Measurements from ENCODE around the gene CTDSPL.

Gene CTDSPL

DNA sequence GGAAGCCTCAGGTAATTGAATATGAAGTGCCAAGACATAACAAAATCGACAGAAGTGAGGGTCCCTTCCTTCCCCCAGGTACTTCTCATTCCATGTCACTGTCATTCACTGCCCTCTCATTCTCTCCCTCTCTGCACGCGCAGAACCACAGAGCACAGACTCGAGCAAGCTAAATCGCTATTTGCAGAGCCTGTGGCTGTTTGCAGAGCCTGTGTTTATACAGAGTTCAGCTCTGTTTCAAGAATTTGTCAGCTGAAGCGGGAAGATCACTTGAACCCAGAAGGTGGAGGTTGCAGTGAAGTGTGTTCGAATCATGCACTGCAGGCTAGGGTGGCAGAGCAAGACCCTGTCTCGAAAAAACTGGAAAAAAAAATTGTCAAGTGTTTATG, 131.4 kb downstream of the CTDSPL start:
- Mint-ChIP-seq H3K4me1 (peaks cover 32% of the 10 kb centered on the region), H3K27me3 (no peaks in the 10 kb centered on the region), H3K4me3 (no peak overlapping the region), H3K36me3 (peaks cover 12% of the 10 kb centered on the region), H3K27ac (peak overlapping the region; percentile 91), H3K9me3 (no peaks in the 10 kb centered on the region)
- ATAC-seq = no peak

GRCh38 chr3:37993460-37993819, 131.8 kb downstream of the CTDSPL start:
- no peak for ATAC-seq
- peak overlapping the region; percentile 91 for H3K27ac Mint-ChIP-seq
- H3K27me3 Mint-ChIP-seq = no peaks in the 10 kb centered on the region
- H3K36me3 Mint-ChIP-seq = peaks cover 12% of the 10 kb centered on the region
- peaks cover 36% of the 10 kb centered on the region for H3K4me1 Mint-ChIP-seq
- H3K9me3 Mint-ChIP-seq = no peaks in the 10 kb centered on the region
- H3K4me3 Mint-ChIP-seq = peak overlapping the region; percentile 94

- Mint-ChIP-seq H3K4me1 (peaks cover 41% of the 10 kb centered on the region), H3K27ac (peak overlapping the region; percentile 91), H3K9me3 (no peaks in the 10 kb centered on the region), H3K4me3 (peak overlapping the region; percentile 94), H3K27me3 (no peaks in the 10 kb centered on the region), H3K36me3 (peaks cover 12% of the 10 kb centered on the region)
- ATAC-seq = peak; percentile 76
Observed at GRCh38 chr3:37993820-37994638, 132.3 kb downstream of the CTDSPL start.

- ATAC-seq = no peak
- Mint-ChIP-seq H3K36me3 (peaks cover 15% of the 10 kb centered on the region), H3K27me3 (no peaks in the 10 kb centered on the region), H3K4me1 (peaks cover 47% of the 10 kb centered on the region), H3K4me3 (peak overlapping the region; percentile 94), H3K27ac (peak overlapping the region; percentile 91), H3K9me3 (no peaks in the 10 kb centered on the region)
Observed at GRCh38 chr3:37994639-37994972, 132.9 kb downstream of the CTDSPL start.

- Mint-ChIP-seq H3K36me3 (peaks cover 26% of the 10 kb centered on the region), H3K9me3 (no peaks in the 10 kb centered on the region)
Observed at GRCh38 chr3:37995652-37996641, 134.3 kb downstream of the CTDSPL start.

DNA sequence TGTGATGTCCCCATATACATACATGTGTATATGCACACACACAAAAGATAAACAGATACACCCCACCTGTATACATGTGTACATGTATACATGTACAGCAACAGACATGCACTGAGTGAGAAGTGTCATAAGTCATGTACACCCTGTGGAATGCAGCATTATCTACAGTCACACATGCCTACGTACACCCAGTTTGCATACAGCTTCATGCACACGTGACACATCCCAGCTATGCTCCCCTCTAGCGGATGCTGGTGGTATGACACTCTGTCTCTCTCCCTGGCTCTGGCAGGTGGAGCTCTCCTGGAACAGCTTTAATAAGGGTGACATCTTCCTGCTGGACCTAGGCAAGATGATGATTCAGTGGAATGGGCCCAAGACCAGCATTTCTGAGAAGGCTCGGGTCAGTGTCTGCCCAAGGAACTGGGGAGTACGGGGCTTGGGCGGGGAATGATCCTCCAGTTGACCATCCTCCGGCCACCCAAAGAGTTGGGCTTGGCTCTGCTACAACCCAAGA, 135.2 kb downstream of the CTDSPL start:
- H3K27ac Mint-ChIP-seq = no peak overlapping the region
- H3K4me3 Mint-ChIP-seq = peak overlapping the region; percentile 2
- H3K36me3 Mint-ChIP-seq = peaks cover 28% of the 10 kb centered on the region
- H3K4me1 Mint-ChIP-seq = peaks cover 58% of the 10 kb centered on the region
- peak; percentile 54 for ATAC-seq
- no peaks in the 10 kb centered on the region for H3K9me3 Mint-ChIP-seq
- no peaks in the 10 kb centered on the region for H3K27me3 Mint-ChIP-seq

More at GRCh38 chr3:37995652-37996641, 134.3 kb downstream of the CTDSPL start:
- H3K27me3 Mint-ChIP-seq = no peaks in the 10 kb centered on the region
- H3K4me3 Mint-ChIP-seq = no peak overlapping the region
- peaks cover 58% of the 10 kb centered on the region for H3K4me1 Mint-ChIP-seq
- no peak for ATAC-seq
- H3K27ac Mint-ChIP-seq = no peak overlapping the region

DNA sequence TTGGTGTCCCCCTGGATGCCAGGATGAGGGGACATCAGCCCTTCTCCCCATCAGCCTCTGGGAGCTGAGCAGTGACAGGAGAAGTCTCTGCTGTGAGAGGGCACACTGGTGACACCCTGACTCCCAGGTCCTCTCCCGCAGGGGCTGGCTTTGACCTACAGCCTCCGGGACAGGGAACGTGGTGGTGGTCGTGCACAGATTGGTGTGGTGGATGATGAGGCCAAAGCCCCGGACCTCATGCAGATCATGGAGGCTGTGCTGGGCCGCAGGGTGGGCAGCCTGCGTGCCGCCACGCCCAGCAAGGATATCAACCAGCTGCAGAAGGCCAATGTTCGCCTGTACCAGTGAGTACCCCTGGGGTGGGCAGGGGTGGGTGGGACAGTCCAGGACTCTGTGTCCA, 135.7 kb downstream of the CTDSPL start:
- H3K36me3 Mint-ChIP-seq = peaks cover 33% of the 10 kb centered on the region
- no peak for ATAC-seq
- H3K27me3 Mint-ChIP-seq = no peaks in the 10 kb centered on the region
- H3K9me3 Mint-ChIP-seq = no peaks in the 10 kb centered on the region
- H3K27ac Mint-ChIP-seq = no peak overlapping the region
- no peak overlapping the region for H3K4me3 Mint-ChIP-seq
- peaks cover 58% of the 10 kb centered on the region for H3K4me1 Mint-ChIP-seq

GRCh38 chr3:37997791-37998370, 136.2 kb downstream of the CTDSPL start:
- Mint-ChIP-seq H3K27ac (peak overlapping the region; percentile 94), H3K27me3 (no peaks in the 10 kb centered on the region), H3K4me3 (peak overlapping the region; percentile 79), H3K9me3 (no peaks in the 10 kb centered on the region), H3K4me1 (peaks cover 60% of the 10 kb centered on the region), H3K36me3 (peaks cover 36% of the 10 kb centered on the region)
- ATAC-seq = no peak

GRCh38 chr3:37999836-38000235, 138.2 kb downstream of the CTDSPL start:
- no peak for ATAC-seq
- no peak overlapping the region for H3K4me3 Mint-ChIP-seq
- peaks cover 36% of the 10 kb centered on the region for H3K36me3 Mint-ChIP-seq
- no peaks in the 10 kb centered on the region for H3K27me3 Mint-ChIP-seq
- peaks cover 58% of the 10 kb centered on the region for H3K4me1 Mint-ChIP-seq
- peak overlapping the region; percentile 94 for H3K27ac Mint-ChIP-seq
- no peaks in the 10 kb centered on the region for H3K9me3 Mint-ChIP-seq

DNA sequence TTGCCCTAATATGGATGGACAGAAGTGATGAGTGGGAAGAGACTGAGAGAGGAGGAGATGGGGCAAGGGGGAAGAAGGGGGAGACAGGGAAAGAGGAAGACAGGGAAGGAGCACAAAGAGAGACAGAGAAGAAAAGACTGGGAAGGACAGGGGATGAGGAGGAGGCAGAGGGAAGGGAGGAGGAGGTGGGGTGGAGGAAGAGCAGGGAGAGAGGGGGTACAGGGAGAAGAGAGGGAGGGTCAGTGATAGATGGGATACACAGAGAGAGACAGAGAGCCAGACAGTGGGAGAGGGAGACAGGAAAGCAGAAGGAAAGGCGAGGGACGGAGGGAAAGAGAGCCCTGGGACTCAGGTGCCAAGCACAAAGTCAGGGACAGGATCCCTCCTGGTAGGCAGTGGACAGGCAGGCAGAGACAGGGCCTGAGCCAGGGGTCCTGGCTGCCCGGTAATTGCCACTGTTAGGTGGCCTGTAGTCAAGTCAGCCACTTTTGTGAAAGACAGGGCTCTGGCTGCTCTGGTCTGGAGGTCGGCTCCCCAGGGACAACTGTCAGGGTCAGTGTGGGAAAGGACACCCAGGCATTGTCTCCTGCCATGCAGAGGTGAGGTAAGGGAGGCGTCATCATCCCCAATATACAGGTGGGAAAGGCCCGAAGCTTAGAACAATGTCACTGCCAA, 138.7 kb downstream of the CTDSPL start:
- no peak for ATAC-seq
- Mint-ChIP-seq H3K27ac (peak overlapping the region; percentile 94), H3K4me3 (no peak overlapping the region), H3K9me3 (no peaks in the 10 kb centered on the region), H3K36me3 (peaks cover 36% of the 10 kb centered on the region), H3K4me1 (peaks cover 53% of the 10 kb centered on the region), H3K27me3 (no peaks in the 10 kb centered on the region)

DNA sequence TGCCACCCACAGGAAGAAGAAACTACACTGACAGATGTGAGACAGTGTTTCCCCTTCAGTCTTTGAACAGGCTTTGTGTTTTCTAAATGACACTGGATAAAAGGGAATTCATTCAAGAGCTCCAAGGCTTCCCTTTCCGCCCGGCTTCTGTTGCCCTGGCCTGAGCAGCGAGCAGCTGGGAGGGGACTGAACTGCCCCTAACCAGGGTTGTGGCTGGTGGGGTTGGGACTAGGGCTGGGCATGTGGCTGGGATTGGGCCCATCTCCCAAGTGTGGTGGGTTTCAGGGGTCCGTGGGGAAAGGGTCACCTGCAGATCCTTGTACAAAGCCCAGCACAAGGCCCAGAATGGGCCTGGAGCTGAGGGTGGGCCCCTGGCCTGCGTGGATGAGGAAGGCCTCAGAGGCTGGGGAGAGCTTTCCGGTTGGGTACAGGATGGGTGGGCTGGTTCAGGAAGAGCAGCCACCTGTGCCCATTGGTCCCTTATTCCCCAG, 139.3 kb downstream of the CTDSPL start:
- Mint-ChIP-seq H3K27ac (no peak overlapping the region), H3K9me3 (no peaks in the 10 kb centered on the region), H3K36me3 (peaks cover 36% of the 10 kb centered on the region), H3K4me3 (no peak overlapping the region), H3K4me1 (peaks cover 47% of the 10 kb centered on the region), H3K27me3 (no peaks in the 10 kb centered on the region)
- no peak for ATAC-seq

GRCh38 chr3:38001456-38002081, 139.9 kb downstream of the CTDSPL start:
- Mint-ChIP-seq H3K4me3 (no peak overlapping the region), H3K27me3 (no peaks in the 10 kb centered on the region), H3K4me1 (peaks cover 44% of the 10 kb centered on the region), H3K27ac (no peak overlapping the region), H3K9me3 (no peaks in the 10 kb centered on the region), H3K36me3 (peaks cover 32% of the 10 kb centered on the region)
- no peak for ATAC-seq

- Mint-ChIP-seq H3K9me3 (no peaks in the 10 kb centered on the region), H3K4me3 (no peak overlapping the region), H3K27me3 (no peaks in the 10 kb centered on the region), H3K27ac (no peak overlapping the region), H3K36me3 (peaks cover 26% of the 10 kb centered on the region), H3K4me1 (peaks cover 37% of the 10 kb centered on the region)
- no peak for ATAC-seq
Observed at GRCh38 chr3:38002291-38002876, 140.7 kb downstream of the CTDSPL start.

DNA sequence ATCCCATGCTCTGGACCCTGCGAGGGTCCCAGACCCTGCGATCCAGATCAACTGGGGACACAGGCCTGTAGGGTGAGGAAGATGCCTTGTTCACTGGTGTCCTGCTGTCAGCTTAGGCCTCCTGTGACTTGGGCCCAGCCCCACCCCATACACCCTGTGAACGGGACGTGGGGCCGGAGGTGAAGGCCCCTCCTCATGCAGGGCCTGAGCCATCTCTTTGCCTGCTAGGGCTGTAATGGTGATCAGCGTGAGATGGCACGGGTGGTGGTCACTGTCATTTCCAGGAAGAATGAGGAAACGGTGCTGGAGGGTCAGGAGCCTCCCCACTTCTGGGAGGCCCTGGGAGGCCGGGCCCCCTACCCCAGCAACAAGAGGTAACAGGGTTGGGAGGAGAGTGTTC, 141.3 kb downstream of the CTDSPL start:
- peaks cover 29% of the 10 kb centered on the region for H3K36me3 Mint-ChIP-seq
- H3K9me3 Mint-ChIP-seq = no peaks in the 10 kb centered on the region
- ATAC-seq = no peak
- no peaks in the 10 kb centered on the region for H3K27me3 Mint-ChIP-seq
- H3K4me3 Mint-ChIP-seq = no peak overlapping the region
- peaks cover 36% of the 10 kb centered on the region for H3K4me1 Mint-ChIP-seq
- no peak overlapping the region for H3K27ac Mint-ChIP-seq
